ENCODE results near the gene DGCR2. TPM values are rescaled to one million over a fixed set of nuclear protein-coding genes. Genes with fewer than 3 reads are reported as not detected.

DGCR2 gene
- total and polyA plus RNA-seq, 10 donors: 9.5 to 60.7 (median 49.3) TPM

GRCh38 chr22:19139974-19140373 lies 17.8 kb upstream of the DGCR2 start:
- TF ChIP-seq POLR2AphosphoS5 (IDR thresholded peaks at IDR 0.05): no peak
- no peak for TF ChIP-seq CTCF (IDR thresholded peaks at IDR 0.05 in 8 of 11, conservative IDR thresholded peaks at IDR 0.05 in 3 of 11)
- H3K27ac ChIP-seq: no peak overlapping the region
- intact Hi-C loops (cut with DNase I; ENCODE audit: low total_unique reads): loop anchor here (10.0 kb wide), 1 partner anchor 335 kb away; the partner anchor contains the start of genes CDC45 and UFD1
- WGBS, 5 donors: 87 to 97% (median 94%) methylated on average over 5 of the region's 5 CpGs
- H3K36me3 ChIP-seq: peaks cover 0 to 79% (median 78%) of the 10 kb centered on the region in 6 donors
- H3K27me3 ChIP-seq (replicated peaks in 1 of 7): no peaks in the 10 kb centered on the region
- no peak overlapping the region for H3K4me3 ChIP-seq
- H3K9me3 ChIP-seq: no peaks in the 10 kb centered on the region
- H3K4me1 ChIP-seq: peaks cover 8 to 26% (median 19%) of the 10 kb centered on the region in 6 donors
- peak; percentile 53 for DNase-seq

- no peaks in the 10 kb centered on the region for H3K27me3 ChIP-seq (replicated peaks in 1 of 7)
- H3K4me3 ChIP-seq: no peak overlapping the region
- H3K27ac ChIP-seq: no peak overlapping the region
- H3K4me1 ChIP-seq: peaks cover 8 to 18% (median 15%) of the 10 kb centered on the region in 6 donors
- intact Hi-C loops (cut with DNase I; ENCODE audit: low total_unique reads): no loop called here
- H3K9me3 ChIP-seq: no peaks in the 10 kb centered on the region
- DNase-seq: peak; percentile 55
- TF ChIP-seq POLR2A (IDR thresholded peaks at IDR 0.05): no peak
- TF ChIP-seq POLR2AphosphoS5 (IDR thresholded peaks at IDR 0.05): peak in 1 of 3 donors; percentile 5
- H3K36me3 ChIP-seq: peaks cover 0 to 89% (median 88%) of the 10 kb centered on the region in 6 donors
- 94 to 97% (median 95%) methylated on average over 8 to 9 of the region's 9 CpGs for WGBS, 5 donors
Measured at GRCh38 chr22:19139001-19139356, 16.8 kb upstream of the DGCR2 start.

GRCh38 chr22:19138217-19139000 lies 16.2 kb upstream of the DGCR2 start:
- WGBS, 5 donors: 89 to 96% (median 94%) methylated on average over 12 to 15 of the region's 15 CpGs
- peak; percentile 55 for DNase-seq
- TF ChIP-seq POLR2AphosphoS5 (IDR thresholded peaks at IDR 0.05): peak in 1 of 3 donors; percentile 18
- TF ChIP-seq CTCF (IDR thresholded peaks at IDR 0.05 in 8 of 11, conservative IDR thresholded peaks at IDR 0.05 in 3 of 11): no peak

GRCh38 chr22:19137384-19138216 lies 15.4 kb upstream of the DGCR2 start:
- Histone ChIP-seq H3K27ac (no peak overlapping the region), H3K9me3 (no peaks in the 10 kb centered on the region), H3K4me3 (no peak overlapping the region), H3K36me3 (peaks cover 0 to 100% (median 99%) of the 10 kb centered on the region in 6 donors), H3K27me3 (replicated peaks in 1 of 7) (no peaks in the 10 kb centered on the region), H3K4me1 (peaks cover 0 to 4% (median 1%) of the 10 kb centered on the region in 6 donors)
- DNase-seq: peak; percentile 60
- intact Hi-C loops (cut with DNase I; ENCODE audit: low total_unique reads): no loop called here
- 89 to 97% (median 93%) methylated on average over 5 to 11 of the region's 11 CpGs for WGBS, 5 donors
- TF ChIP-seq POLR2AphosphoS5 (IDR thresholded peaks at IDR 0.05) (no peak), CTCF (IDR thresholded peaks at IDR 0.05 in 8 of 11, conservative IDR thresholded peaks at IDR 0.05 in 3 of 11) (no peak), POLR2A (IDR thresholded peaks at IDR 0.05) (no peak)

More at GRCh38 chr22:19138217-19139000, 16.2 kb upstream of the DGCR2 start:
- H3K36me3 ChIP-seq: peaks cover 0 to 95% (median 93%) of the 10 kb centered on the region in 6 donors
- no peak overlapping the region for H3K4me3 ChIP-seq
- no peaks in the 10 kb centered on the region for H3K27me3 ChIP-seq (replicated peaks in 1 of 7)
- H3K27ac ChIP-seq: no peak overlapping the region
- no peaks in the 10 kb centered on the region for H3K9me3 ChIP-seq
- H3K4me1 ChIP-seq: peaks cover 3 to 12% (median 9%) of the 10 kb centered on the region in 6 donors
- intact Hi-C loops (cut with DNase I; ENCODE audit: low total_unique reads): no loop called here

Measured in spleen (tissue), 11 donors.